ENCODE measurements around the gene KIFAP3.
"Not testable (repeated sequence)": the region's sequence is repeated elsewhere in the genome, so short reads cannot be mapped to it uniquely, and the experiment has no call there.

KIFAP3 gene

DNA sequence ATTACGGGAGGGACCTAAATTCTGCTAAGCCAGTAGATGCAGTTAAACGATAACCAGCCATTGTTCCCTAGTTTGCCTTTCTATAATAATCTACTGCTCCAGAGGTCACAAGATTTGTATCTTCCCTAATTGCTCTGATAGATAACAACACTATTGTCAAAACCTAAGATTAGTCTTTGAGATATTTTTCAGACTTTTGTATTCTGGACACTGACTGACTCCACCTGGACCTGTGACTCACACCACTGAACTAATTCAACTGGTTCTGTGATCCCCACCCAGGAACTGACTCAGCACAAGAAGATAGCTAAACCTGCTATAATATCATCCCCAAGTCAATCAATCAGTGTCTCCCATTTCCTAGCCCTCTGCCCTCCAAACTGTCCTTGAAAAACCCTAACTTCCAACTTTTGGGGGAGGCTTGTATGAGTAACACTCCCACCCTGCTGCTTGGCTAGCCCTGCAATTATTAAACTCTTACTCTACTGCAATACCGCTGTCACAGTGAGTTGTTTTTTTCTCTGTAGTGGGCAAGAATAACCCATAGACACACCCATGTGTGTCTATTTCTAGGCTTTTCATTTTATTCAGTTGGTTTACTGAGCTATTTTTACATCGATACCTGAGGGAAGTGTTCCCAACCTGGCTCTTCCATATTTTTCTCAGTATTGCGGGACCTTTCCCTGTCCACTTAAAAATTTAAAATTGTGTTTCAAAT lies 11.2 kb downstream of the KIFAP3 start:
- no peak for DNase-seq

GRCh38 chr1:170061676-170062075 lies 12.8 kb downstream of the KIFAP3 start:
- not testable (repeated sequence) for DNase-seq

GRCh38 chr1:170060015-170060520 lies 14.4 kb downstream of the KIFAP3 start:
- DNase-seq, result not testable (repeated sequence)

DNA sequence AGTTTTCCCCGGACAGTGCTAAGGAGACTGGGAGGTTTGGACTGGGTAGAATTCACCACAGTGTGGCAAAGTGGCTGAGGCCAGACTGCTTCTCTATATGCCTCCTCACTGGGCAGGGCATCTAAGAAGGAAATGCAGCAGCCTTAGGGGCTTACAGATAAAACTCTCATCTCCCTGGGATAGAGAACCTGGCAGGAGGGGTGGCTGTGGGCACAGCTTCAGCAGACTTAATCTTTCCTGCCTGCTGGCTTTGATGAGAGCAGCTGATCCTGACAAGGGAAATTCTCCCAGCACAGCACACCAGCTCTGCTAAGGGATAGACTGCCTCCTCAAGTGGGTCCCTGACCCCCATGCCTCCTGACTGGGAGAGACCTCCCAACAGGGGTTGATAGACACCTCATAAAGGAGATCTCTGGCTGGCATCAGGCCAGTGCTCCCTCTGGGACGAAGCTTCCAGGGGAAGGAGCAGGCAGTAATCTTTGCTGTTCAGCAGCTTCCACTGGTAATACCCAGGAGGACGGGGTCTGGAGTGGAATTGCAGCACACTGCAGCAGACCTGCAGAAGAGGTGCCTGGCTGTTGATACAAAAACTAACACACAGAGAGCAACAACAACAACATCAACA lies 25.2 kb downstream of the KIFAP3 start:
- no peak for DNase-seq

GRCh38 chr1:170048515-170048914 lies 26.0 kb downstream of the KIFAP3 start:
- no peak for DNase-seq

- DNase-seq, result no peak
Observed at GRCh38 chr1:170044187-170044586, 30.3 kb downstream of the KIFAP3 start.

DNA sequence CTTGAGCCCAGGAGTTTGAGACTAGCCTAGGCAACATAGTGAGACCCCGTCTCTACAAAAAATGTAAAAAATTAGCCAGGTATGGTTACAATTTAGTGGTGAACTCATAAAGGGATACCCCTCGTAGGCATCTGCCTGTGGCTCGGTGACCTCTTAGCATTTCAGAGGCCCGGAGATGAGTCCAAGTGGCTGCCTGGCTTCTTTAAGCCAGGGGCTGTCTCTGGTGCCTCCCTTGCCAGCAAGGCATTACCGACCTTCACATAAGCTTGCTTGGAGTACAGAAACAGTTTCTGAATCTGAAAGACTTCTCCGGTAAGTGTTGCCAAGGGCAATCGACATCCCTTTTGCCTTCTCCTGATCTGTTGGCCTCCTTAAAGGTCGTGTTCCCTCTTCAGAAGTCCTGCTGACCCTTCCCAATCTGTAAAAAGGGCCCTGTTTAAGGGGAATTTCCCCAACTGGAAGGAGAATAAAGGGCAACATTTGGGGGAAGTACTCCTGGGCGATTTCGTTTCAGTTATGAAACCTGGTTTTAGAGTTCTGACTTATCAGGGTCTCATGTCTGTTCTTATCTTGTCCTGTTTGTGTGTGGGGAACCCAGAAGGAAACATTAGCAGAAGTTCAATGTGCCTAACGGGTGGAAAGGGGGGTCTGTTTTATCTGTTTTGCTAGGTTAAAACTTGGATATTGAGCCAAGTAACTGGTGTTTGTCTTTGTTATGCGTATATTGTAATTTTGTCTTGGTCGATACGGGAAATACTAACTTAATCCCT lies 32.9 kb downstream of the KIFAP3 start:
- no peak for DNase-seq

GRCh38 chr1:170032531-170033280 lies 41.8 kb downstream of the KIFAP3 start:
- DNase-seq, result no peak

- DNase-seq, result no peak
Observed at GRCh38 chr1:170030212-170030611, 44.3 kb downstream of the KIFAP3 start.

DNA sequence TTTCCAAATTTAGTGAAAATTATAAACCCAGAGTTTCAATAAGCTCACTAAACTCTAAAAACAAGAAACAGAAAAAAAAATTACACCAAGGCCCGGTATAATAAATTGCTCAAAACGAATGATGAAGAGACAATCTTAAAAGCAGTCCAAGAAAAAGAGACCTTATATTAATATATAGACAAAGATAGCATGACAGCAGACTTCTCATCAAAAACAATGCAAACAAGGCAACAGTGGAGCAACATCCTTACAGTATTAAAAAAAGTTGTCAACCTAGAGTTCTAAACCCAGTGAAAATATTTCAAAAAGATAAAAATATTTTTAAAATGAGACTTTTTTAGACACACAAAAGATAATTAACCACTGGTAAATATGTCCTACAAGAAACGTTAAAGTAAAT lies 46.7 kb downstream of the KIFAP3 start:
- DNase-seq, result no peak

GRCh38 chr1:170020859-170021258 lies 53.6 kb downstream of the KIFAP3 start:
- no peak for DNase-seq

- no peak for DNase-seq
Observed at GRCh38 chr1:170017478-170017877, 57.0 kb downstream of the KIFAP3 start.

GRCh38 chr1:170012920-170013319 lies 61.6 kb downstream of the KIFAP3 start:
- DNase-seq, result no peak

DNA sequence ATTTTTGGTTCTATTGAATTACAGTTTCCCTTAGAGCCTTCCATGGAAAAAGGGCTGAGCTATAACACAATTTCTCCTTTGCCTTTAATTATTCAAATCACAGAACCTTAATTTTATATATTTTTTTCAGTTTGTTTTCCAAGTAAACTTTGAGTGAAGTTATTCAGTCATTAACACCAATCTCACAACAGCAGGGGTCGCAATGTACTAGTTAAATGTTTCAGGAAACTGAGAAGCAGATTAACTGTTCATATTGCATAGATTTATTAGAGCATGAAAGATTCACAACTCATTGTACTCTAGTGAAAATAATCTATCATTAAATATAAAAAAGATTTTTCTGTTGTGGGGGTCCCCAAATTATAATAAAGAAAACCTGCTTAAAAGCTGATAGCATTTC lies 64.1 kb downstream of the KIFAP3 start:
- peak; percentile 61 for DNase-seq

- DNase-seq, result no peak
Observed at GRCh38 chr1:170009551-170009950, 64.9 kb downstream of the KIFAP3 start.

DNA sequence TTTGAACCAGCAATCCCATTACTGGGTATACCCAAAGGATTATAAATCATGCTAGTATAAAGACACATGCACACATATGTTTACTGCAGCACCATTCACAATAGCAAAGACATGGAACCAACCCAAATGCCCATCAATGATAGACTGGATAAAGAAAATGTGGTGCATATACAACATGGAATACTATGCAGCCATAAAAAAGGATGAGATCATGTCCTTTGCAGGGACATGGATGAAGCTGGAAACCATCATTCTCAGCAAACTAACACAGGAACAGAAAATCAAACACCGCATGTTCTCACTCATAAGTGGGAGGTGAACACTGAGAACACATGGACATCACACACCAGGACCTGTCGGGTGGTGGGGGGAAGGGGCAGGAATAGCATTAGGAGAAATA lies 65.8 kb downstream of the KIFAP3 start:
- DNase-seq, result not testable (repeated sequence)

DNA sequence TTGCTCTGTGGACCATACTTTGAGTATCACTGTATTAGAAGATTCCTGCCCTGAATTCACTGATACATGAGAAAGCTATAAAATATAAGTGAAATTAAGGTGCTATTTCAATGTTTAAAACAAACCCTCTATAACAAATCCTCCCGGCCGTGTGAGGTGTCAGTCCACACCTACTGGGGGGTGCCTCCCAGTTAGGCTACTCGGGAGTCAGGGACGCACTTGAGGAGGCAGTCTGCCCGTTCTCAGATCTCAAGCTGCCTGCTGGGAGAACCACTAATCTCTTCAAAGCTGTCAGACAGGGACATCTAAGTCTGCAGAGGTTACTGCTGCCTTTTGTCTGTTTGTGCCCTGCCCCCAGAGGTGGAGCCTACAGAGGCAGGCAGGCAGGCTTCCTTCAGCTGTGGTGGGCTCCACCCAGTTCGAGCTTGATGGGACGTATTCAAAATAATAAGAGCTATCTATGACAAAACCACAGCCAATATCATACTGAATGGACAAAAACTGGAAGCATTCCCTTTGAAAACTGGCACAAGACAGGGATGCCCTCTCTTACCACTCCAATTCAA lies 71.1 kb downstream of the KIFAP3 start:
- DNase-seq, result not testable (repeated sequence)

DNA sequence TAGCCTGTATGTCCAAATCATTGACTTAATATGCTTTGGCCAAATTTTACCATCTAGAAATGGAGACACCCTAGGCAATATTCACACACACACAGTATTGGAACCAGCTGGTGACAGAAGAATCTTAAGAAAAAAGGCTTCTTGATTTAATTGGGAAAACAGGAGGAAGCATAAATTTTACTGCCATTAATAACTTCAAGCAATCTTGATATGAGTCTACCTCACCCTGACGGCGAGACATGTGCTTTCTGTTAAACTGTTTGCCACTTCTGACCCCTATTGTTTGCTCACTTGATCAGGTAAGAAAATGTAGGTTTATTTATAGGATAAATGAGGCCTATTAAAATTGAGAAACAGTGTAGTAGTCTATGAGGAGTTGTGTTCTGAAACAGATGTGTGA lies 73.2 kb downstream of the KIFAP3 start:
- DNase-seq, result no peak

GRCh38 chr1:169999761-170000160 lies 74.7 kb downstream of the KIFAP3 start:
- no peak for DNase-seq

GRCh38 chr1:169999331-169999741 lies 75.2 kb downstream of the KIFAP3 start:
- no peak for DNase-seq

- DNase-seq, result no peak
Observed at GRCh38 chr1:169995993-169996392, 78.5 kb downstream of the KIFAP3 start.

DNA sequence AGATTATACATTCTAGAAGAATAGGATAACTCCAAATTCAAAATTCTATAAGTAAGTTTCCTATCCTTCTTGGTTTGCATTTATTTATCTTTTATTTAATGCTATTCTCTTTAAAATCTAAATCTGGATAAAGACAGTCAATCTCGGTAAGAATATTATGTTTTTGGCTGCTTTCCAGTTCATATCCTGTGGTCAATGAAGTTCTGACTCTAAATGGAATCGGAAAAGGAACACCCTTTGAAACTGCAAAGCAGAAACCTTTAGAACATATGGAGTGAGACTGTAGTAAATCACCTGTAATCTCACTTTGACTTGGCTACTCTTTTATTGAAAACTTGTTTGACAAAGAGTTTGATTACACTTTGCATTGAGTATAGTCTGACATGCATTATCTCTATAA lies 85.2 kb downstream of the KIFAP3 start:
- DNase-seq, result no peak

DNA sequence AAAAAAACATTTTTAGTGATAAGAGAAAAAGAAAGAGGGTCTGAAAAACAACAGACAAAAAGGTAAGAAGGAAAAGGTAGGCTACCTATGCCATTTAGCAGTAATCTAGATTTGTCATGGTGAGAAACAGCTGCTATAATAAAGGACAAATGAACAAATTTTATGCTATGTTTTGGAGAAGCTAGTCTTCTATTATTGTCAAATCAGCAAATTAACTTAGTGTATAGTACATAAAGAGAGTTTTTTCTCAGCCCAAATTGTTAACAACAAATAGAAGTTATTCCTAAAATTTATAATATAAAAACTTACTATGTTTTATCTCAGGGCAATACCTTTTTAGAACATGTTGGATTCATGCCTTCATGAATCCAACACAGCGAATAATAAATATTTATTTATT lies 88.7 kb downstream of the KIFAP3 start:
- DNase-seq, result no peak

All from RPMI8226 (cell line).